H1 (cell line): Measurements from ENCODE around the gene DOCK10. TPM values are rescaled to one million over a fixed set of nuclear protein-coding genes. Genes with fewer than 3 reads are reported as not detected.

Experiments used
- CTCF ChIA-PET: fragments of 300-600 bp; sonication (Branson Sonifier 250); formaldehyde crosslinking; loops from one replicate; lab custom pipeline; 2021; ENCODE audit not compliant: partially characterized antibody; lab: Charles Lee
- POLR2A ChIA-PET: fragments of 300-600 bp; sonication (Branson Sonifier 250); formaldehyde crosslinking; loops from one replicate; lab custom pipeline; 2021; ENCODE audit warnings: inconsistent platforms; ENCODE audit not compliant: partially characterized antibody; lab: Charles Lee
- DNase-seq, 2 experiments: peaks; one replicate each; pipeline versions ENCODE4 v3.0.0 to v3.0.0-alpha.2; 2010 to 2022; ENCODE audit warnings: low spot score in 2 of 2, low read depth in 1 of 2, mixed read lengths in 1 of 2
- FAIRE-seq: peaks from 2 replicates; lab custom pipeline; 2011; peaks lifted over from hg19 to GRCh38; lab: Jason Lieb, UNC
- H2AFZ ChIP-seq: 2 replicates; pipeline ENCODE4 v1.8.1; 2012; ENCODE audit warnings: low read length, inconsistent platforms
- H2AK5ac ChIP-seq: 2 replicates; pipeline ENCODE4 v1.6.1; 2013; ENCODE audit warnings: low read depth, low read length
- H2BK120ac ChIP-seq: replicated peaks from 2 replicates; pipeline ENCODE3; 2013; ENCODE audit warnings: low read depth, low read length, inconsistent platforms
- H2BK12ac ChIP-seq: 2 replicates; pipeline ENCODE4 v1.6.1; 2013; ENCODE audit warnings: low read depth, low read length
- H2BK15ac ChIP-seq: 2 replicates; pipeline ENCODE4 v1.6.1; 2013; ENCODE audit warnings: low read length
- H2BK20ac ChIP-seq: 2 replicates; pipeline ENCODE4 v1.6.1; 2013; ENCODE audit warnings: low read length
- H2BK5ac ChIP-seq: 2 replicates; pipeline ENCODE4 v1.6.1; 2013; ENCODE audit warnings: low read depth, low read length
- H3K14ac ChIP-seq: 2 replicates; pipeline ENCODE4 v1.6.1; 2013; ENCODE audit warnings: inconsistent platforms; ENCODE audit not compliant: insufficient read length
- H3K18ac ChIP-seq: 2 replicates; pipeline ENCODE4 v1.6.1; 2013; ENCODE audit warnings: low read length; ENCODE audit errors: extremely low read depth
- H3K23ac ChIP-seq: 2 replicates; pipeline ENCODE4 v1.6.1; 2013; ENCODE audit warnings: inconsistent platforms; ENCODE audit not compliant: insufficient read length
- H3K23me2 ChIP-seq: 2 replicates; pipeline ENCODE4 v1.6.1; 2013; ENCODE audit warnings: low read depth, low read length
- H3K27ac ChIP-seq: 2 replicates; pipeline ENCODE4 v1.6.1; 2011; ENCODE audit warnings: low read depth, low read length, inconsistent platforms
- H3K27me3 ChIP-seq, 4 experiments: replicated peaks in 1 of 4; 1 replicate in 1 of 4; 2 replicates in 3 of 4; pipeline versions ENCODE4 v1.6.1 to v1.8.1; 2011 to 2013; ENCODE audit warnings: low read length in 3 of 4, mild to moderate bottlenecking in 3 of 4, inconsistent platforms in 2 of 4, mixed read lengths in 2 of 4, moderate library complexity in 1 of 4; ENCODE audit not compliant: control insufficient read depth in 3 of 4, insufficient read depth in 3 of 4; ENCODE audit errors: extremely low read depth in 1 of 4
- H3K36me3 ChIP-seq, 4 experiments: 2 replicates each; pipeline versions ENCODE4 v1.6.1 to v1.8.1; 2011 to 2013; ENCODE audit warnings: mild to moderate bottlenecking in 4 of 4, low read length in 3 of 4, moderate library complexity in 2 of 4, control low read depth in 1 of 4, inconsistent platforms in 1 of 4; ENCODE audit not compliant: insufficient read depth in 4 of 4, control insufficient read depth in 2 of 4
- H3K4ac ChIP-seq: replicated peaks from 2 replicates; pipeline ENCODE3; 2013; ENCODE audit warnings: low read length, low read depth, mixed read lengths, inconsistent platforms; ENCODE audit not compliant: insufficient read length
- H3K4me1 ChIP-seq, 4 experiments: replicated peaks in 1 of 4; 1 replicate in 1 of 4; 2 replicates in 3 of 4; pipeline versions ENCODE4 v1.6.1 to v1.8.1; 2011 to 2013; ENCODE audit warnings: low read length in 3 of 4, inconsistent platforms in 2 of 4, mixed read lengths in 1 of 4; ENCODE audit not compliant: insufficient read depth in 4 of 4, control insufficient read depth in 3 of 4
- H3K4me2 ChIP-seq, 2 experiments: 2 replicates each; pipeline versions ENCODE4 v1.6.1 to v1.8.1; 2011 to 2013; ENCODE audit warnings: low read depth in 2 of 2, low read length in 2 of 2, control low read depth in 1 of 2, inconsistent platforms in 1 of 2, mild to moderate bottlenecking in 1 of 2; ENCODE audit not compliant: insufficient read depth in 1 of 2
- H3K4me3 ChIP-seq, 4 experiments: fragments of 200-600, 300-600 bp in 1 of 4; sonication (generic), shearing (Covaris generic), sonication (Bioruptor Twin) in 1 of 4; 2 replicates each; pipeline versions ENCODE4 v1.5.1 to v1.8.1; 2011 to 2016; ENCODE audit warnings: low read length in 4 of 4, low read depth in 3 of 4, control low read depth in 2 of 4, inconsistent platforms in 2 of 4, mild to moderate bottlenecking in 2 of 4, mixed read lengths in 1 of 4, moderate library complexity in 1 of 4; ENCODE audit not compliant: insufficient read depth in 2 of 4; ENCODE audit errors: extremely low read depth in 1 of 4
- H3K56ac ChIP-seq: replicated peaks from 2 replicates; pipeline ENCODE3; 2013; ENCODE audit warnings: low read depth, mild to moderate bottlenecking, mixed read lengths, low read length, inconsistent platforms; ENCODE audit not compliant: insufficient read length
- H3K79me1 ChIP-seq: 2 replicates; pipeline ENCODE4 v1.6.1; 2013; ENCODE audit warnings: low read depth, low read length, control low read depth
- H3K79me2 ChIP-seq, 2 experiments: 2 replicates each; pipeline versions ENCODE4 v1.6.1 to v1.8.1; 2012 to 2013; ENCODE audit warnings: low read length in 2 of 2, mild to moderate bottlenecking in 2 of 2, inconsistent platforms in 1 of 2; ENCODE audit not compliant: insufficient read depth in 2 of 2, control insufficient read depth in 1 of 2
- H3K9ac ChIP-seq, 4 experiments: replicated peaks in 1 of 4; 1 replicate in 1 of 4; 2 replicates in 3 of 4; pipeline versions ENCODE4 v1.6.1 to v1.8.1; 2011 to 2013; ENCODE audit warnings: low read depth in 3 of 4, low read length in 3 of 4, control low read depth in 2 of 4, mild to moderate bottlenecking in 2 of 4, moderate library complexity in 2 of 4, inconsistent platforms in 1 of 4; ENCODE audit errors: extremely low read depth in 1 of 4
- H3K9me3 ChIP-seq, 2 experiments: 2 replicates each; pipeline versions ENCODE4 v1.6.1 to v1.8.1; 2012 to 2013; ENCODE audit warnings: mild to moderate bottlenecking in 2 of 2, moderate library complexity in 2 of 2, control low read depth in 1 of 2, inconsistent platforms in 1 of 2, low read depth in 1 of 2, low read length in 1 of 2, mixed read lengths in 1 of 2; ENCODE audit not compliant: insufficient read depth in 2 of 2
- H4K20me1 ChIP-seq, 2 experiments: replicated peaks in 1 of 2; 2 replicates each; pipeline versions ENCODE3 to v1.8.1; 2011 to 2013; ENCODE audit warnings: inconsistent platforms in 2 of 2, low read length in 2 of 2, mild to moderate bottlenecking in 1 of 2; ENCODE audit not compliant: insufficient read depth in 2 of 2, control insufficient read depth in 1 of 2
- H4K5ac ChIP-seq: 2 replicates; pipeline ENCODE4 v1.6.1; 2013; ENCODE audit warnings: low read length, low read depth, mixed read lengths, inconsistent platforms; ENCODE audit not compliant: insufficient read length
- H4K8ac ChIP-seq: 2 replicates; pipeline ENCODE4 v1.8.0; 2013; ENCODE audit warnings: mild to moderate bottlenecking, moderate library complexity, low read length, inconsistent platforms; ENCODE audit not compliant: insufficient read depth; ENCODE audit errors: extremely low read depth
- H4K91ac ChIP-seq: replicated peaks from 2 replicates; pipeline ENCODE3; 2013; ENCODE audit warnings: low read length, mixed read lengths, inconsistent platforms; ENCODE audit not compliant: insufficient read length
- ATF3 ChIP-seq: IDR thresholded peaks from 2 replicates; pipeline ENCODE4 v1.6.1; 2011; ENCODE audit warnings: low read depth, mild to moderate bottlenecking, low read length; ENCODE audit not compliant: insufficient read depth
- BCL11A ChIP-seq, 2 experiments: IDR thresholded peaks; one replicate each; pipeline ENCODE4 v1.6.1; 2011; ENCODE audit warnings: low read depth in 2 of 2, low read length in 2 of 2, mild to moderate bottlenecking in 2 of 2
- CTCF ChIP-seq, 3 experiments: IDR thresholded peaks; 1 replicate in 2 of 3; 2 replicates in 1 of 3; pipeline versions ENCODE4 v1.5.1 to v1.6.1; 2011; ENCODE audit warnings: low read length in 3 of 3, mild to moderate bottlenecking in 3 of 3, inconsistent platforms in 2 of 3, low read depth in 1 of 3, moderate library complexity in 1 of 3; ENCODE audit not compliant: insufficient read depth in 1 of 3; ENCODE audit errors: control extremely low read depth in 1 of 3
- RAD21 ChIP-seq, 2 experiments: IDR thresholded peaks in 1 of 2; conservative IDR thresholded peaks in 1 of 2; 2 replicates each; pipeline ENCODE4 v1.6.1; 2011; ENCODE audit warnings: low read depth in 2 of 2, low read length in 2 of 2, improper control_type of control experiment in 1 of 2, inconsistent platforms in 1 of 2, mild to moderate bottlenecking in 1 of 2, moderate library complexity in 1 of 2
- SUZ12 ChIP-seq: fragments of 200-600 bp; sonication (generic); IDR thresholded peaks from 2 replicates; pipeline ENCODE4 v1.6.1; 2012; ENCODE audit warnings: mild to moderate bottlenecking, inconsistent platforms, low read length, moderate library complexity, mixed read lengths
- WGBS, 2 experiments: shearing (Covaris generic) in 1 of 2; methylation state at CpG; one replicate each; pipeline versions ENCODE4 v1.1.6 to v1.1.7; 2013 to 2015; ENCODE audit warnings: low lambda C conversion rate in 2 of 2, mixed read lengths in 2 of 2, inconsistent platforms in 1 of 2, low coverage in 1 of 2, missing lambda C conversion rate in 1 of 2; ENCODE audit not compliant: insufficient replicate concordance in 2 of 2, insufficient coverage in 1 of 2, insufficient read length in 1 of 2; ENCODE audit errors: extremely low coverage in 1 of 2, missing lambda C conversion rate in 1 of 2; 5-methylcytosine and 5-hydroxymethylcytosine counted together
- polyA plus RNA-seq, 7 experiments: library from polyadenylated mRNA; depleted of rRNA in 3 of 7; stranded (reverse) in 5 of 7; unstranded in 2 of 7; fragments of >200 nt in 5 of 7; fragments of 200-250 nt in 2 of 7; gene quantifications; 1 replicate in 5 of 7; 2 replicates in 1 of 7; 4 replicates in 1 of 7; pipeline versions ENCODE4 v1.2.1 to v1.2.3, GENCODE V29; 2011 to 2013; ENCODE audit warnings: missing spikeins in 2 of 7, mixed read lengths in 2 of 7
- total RNA-seq: library from RNA; stranded (reverse); fragmentation: NEBNext Ultra II Directional; extraction: Animal tissue kit (Norgen Biotek cat#: 25700); gene quantifications from 2 replicates; pipeline ENCODE4 v1.2.1, GENCODE V29; 2021

The DOCK10 gene
- total and polyA plus RNA-seq, 2 of the 8 experiments (the other 6 are each of a cell fraction or from before 2014, with no cell fraction given), result 0.33 to 1.6 TPM

GRCh38 chr2:224930990-224931389 is 111.3 kb downstream of the DOCK10 start:
- no peak for FAIRE-seq
- Histone ChIP-seq H2BK120ac (no peak overlapping the region), H3K23ac (no peak overlapping the region), H3K27me3 (no peaks in the 10 kb centered on the region), H3K4me2 (no peak overlapping the region), H2BK12ac (no peak overlapping the region), H2AK5ac (no peak overlapping the region), H4K20me1 (no peaks in the 10 kb centered on the region), H3K36me3 (no peaks in the 10 kb centered on the region), H3K23me2 (no peaks in the 10 kb centered on the region), H4K8ac (no peak overlapping the region), H3K4me1 (peaks cover 0 to 3% (median 1%) of the 10 kb centered on the region in 4 experiments; a peak in 1 of 7 replicates), H2AFZ (no peak overlapping the region), H2BK20ac (no peak overlapping the region), H3K9ac (no peak overlapping the region), H3K4me3 (no peak overlapping the region), H4K91ac (no peak overlapping the region), H2BK15ac (no peak overlapping the region), H3K79me2 (no peaks in the 10 kb centered on the region), H3K4ac (no peak overlapping the region), H3K79me1 (no peaks in the 10 kb centered on the region), H3K27ac (no peak overlapping the region), H4K5ac (no peak overlapping the region), H3K56ac (no peak overlapping the region), H3K9me3 (no peaks in the 10 kb centered on the region), H2BK5ac (no peak overlapping the region), H3K14ac (no peak overlapping the region), H3K18ac (no peak overlapping the region)
- TF ChIP-seq ATF3 (no peak), CTCF (IDR thresholded peaks at IDR 0.05; ENCODE audit: control extremely low read depth in 1 of 3, insufficient read depth in 1 of 3, low read depth in 1 of 3, low read length in 3 of 3) (peak in 2 of 3 experiments; percentile 42 to 44; a peak in 3 of 4 replicates), BCL11A (IDR thresholded peaks at IDR 0.05; ENCODE audit: low read depth in 2 of 2, low read length in 2 of 2) (no peak), RAD21 (IDR thresholded peaks at IDR 0.05 in 1 of 2, conservative IDR thresholded peaks at IDR 0.05 in 1 of 2; ENCODE audit: low read depth in 2 of 2, low read length in 2 of 2) (peak; percentile 71 to 76), SUZ12 (no peak)
- no peak for DNase-seq
- CTCF ChIA-PET, result interaction anchor here (0.6 to 3.5 kb wide), 5 partner anchors 51 to 200 kb away, joined by 3 to 35 read pairs (median 3); no protein-coding TSS in a partner anchor
- POLR2A ChIA-PET, result no interaction called here
- WGBS, 2 experiments, result 89% methylated on average over 3 of the region's 3 CpGs; no CpG with 5 or more reads in 1 of the 2 experiments
